MCF 10A (cell line): Measurements from ENCODE around the gene DDX39A. TPM values are rescaled to one million over a fixed set of nuclear protein-coding genes. Genes with fewer than 3 reads are reported as not detected.

ENCODE experiments used
- BruUV-seq: library from RNA; stranded (reverse); fragments of 400-500 nt; replicated peaks from 2 replicates; lab custom pipeline; 2021; lab: Mats Ljungman, UMichigan
- CTCF ChIA-PET: fragments of 300-600 bp; sonication (Branson Sonifier 250); formaldehyde crosslinking; extraction: SDS; loops from one replicate; lab custom pipeline; 2021; ENCODE audit warnings: antibody characterized with exemption, inconsistent platforms; lab: Yijun Ruan, JAX
- POLR2A ChIA-PET: fragments of 300-600, 350-650 bp; sonication (Branson Sonifier 250); formaldehyde crosslinking; extraction: SDS; loops from one replicate; lab custom pipeline; 2020; ENCODE audit warnings: antibody characterized with exemption, inconsistent platforms; lab: Yijun Ruan, JAX
- DNase-seq: peaks from one replicate; pipeline ENCODE4 v3.0.0-alpha.2; 2018; ENCODE audit not compliant: unreplicated experiment
- H3K27ac Mint-ChIP-seq: one replicate; pipeline ENCODE4 v1.8.0; 2022; ENCODE audit warnings: mild to moderate bottlenecking, low read depth, mixed read lengths; ENCODE audit not compliant: unreplicated experiment
- H3K27me3 Mint-ChIP-seq: one replicate; pipeline ENCODE4 v1.8.0; 2022; ENCODE audit warnings: mixed read lengths; ENCODE audit not compliant: insufficient read depth, unreplicated experiment
- H3K36me3 Mint-ChIP-seq: one replicate; pipeline ENCODE4 v1.8.0; 2022; ENCODE audit warnings: mild to moderate bottlenecking, moderate library complexity, mixed read lengths; ENCODE audit not compliant: insufficient read depth, unreplicated experiment
- H3K4me1 Mint-ChIP-seq: one replicate; pipeline ENCODE4 v1.8.0; 2022; ENCODE audit warnings: mixed read lengths; ENCODE audit not compliant: insufficient read depth, unreplicated experiment
- H3K4me3 Mint-ChIP-seq: one replicate; pipeline ENCODE4 v1.8.0; 2022; ENCODE audit warnings: mild to moderate bottlenecking, moderate library complexity, mixed read lengths; ENCODE audit not compliant: unreplicated experiment
- H3K9me3 Mint-ChIP-seq: one replicate; pipeline ENCODE4 v1.8.0; 2022; ENCODE audit warnings: mixed read lengths; ENCODE audit not compliant: unreplicated experiment
- intact Hi-C: fragments of 100-400 bp; cut with micrococcal nuclease; formaldehyde crosslinking; loops from 2 replicates; pipeline ENCODE4 v1.14.1; 2022
- total RNA-seq: library from RNA; stranded (reverse); gene quantifications from 2 replicates; pipeline ENCODE4 v1.2.3, GENCODE V29; 2022
- TF ChIP-seq, protein P1 (sequence below): fragments of 200-600 bp; IDR thresholded peaks from one replicate; pipeline ENCODE4 v1.8.0; 2022; ENCODE audit warnings: antibody characterized with exemption, mild to moderate bottlenecking; ENCODE audit not compliant: unreplicated experiment

DDX39A gene
- total RNA-seq, 1 experiment from 2014 or later = 65.4 TPM

GRCh38 chr19:14416817-14417231, 2.3 kb downstream of the DDX39A start:
- ChIA-PET CTCF (interaction anchor here (0.6 to 1.2 kb wide), 5 partner anchors 21 to 228 kb away, joined by 3 read pairs; no protein-coding TSS in a partner anchor), POLR2A (interaction anchor here (0.6 to 3.0 kb wide), 9 partner anchors 9 to 280 kb away, joined by 3 to 22 read pairs (median 3); partner anchors contain the start of genes ADGRE5 and ASF1B)
- DNase-seq = peak; percentile 63
- no peaks in the 10 kb centered on the region for H3K9me3 Mint-ChIP-seq
- TF ChIP-seq, protein P1, sequence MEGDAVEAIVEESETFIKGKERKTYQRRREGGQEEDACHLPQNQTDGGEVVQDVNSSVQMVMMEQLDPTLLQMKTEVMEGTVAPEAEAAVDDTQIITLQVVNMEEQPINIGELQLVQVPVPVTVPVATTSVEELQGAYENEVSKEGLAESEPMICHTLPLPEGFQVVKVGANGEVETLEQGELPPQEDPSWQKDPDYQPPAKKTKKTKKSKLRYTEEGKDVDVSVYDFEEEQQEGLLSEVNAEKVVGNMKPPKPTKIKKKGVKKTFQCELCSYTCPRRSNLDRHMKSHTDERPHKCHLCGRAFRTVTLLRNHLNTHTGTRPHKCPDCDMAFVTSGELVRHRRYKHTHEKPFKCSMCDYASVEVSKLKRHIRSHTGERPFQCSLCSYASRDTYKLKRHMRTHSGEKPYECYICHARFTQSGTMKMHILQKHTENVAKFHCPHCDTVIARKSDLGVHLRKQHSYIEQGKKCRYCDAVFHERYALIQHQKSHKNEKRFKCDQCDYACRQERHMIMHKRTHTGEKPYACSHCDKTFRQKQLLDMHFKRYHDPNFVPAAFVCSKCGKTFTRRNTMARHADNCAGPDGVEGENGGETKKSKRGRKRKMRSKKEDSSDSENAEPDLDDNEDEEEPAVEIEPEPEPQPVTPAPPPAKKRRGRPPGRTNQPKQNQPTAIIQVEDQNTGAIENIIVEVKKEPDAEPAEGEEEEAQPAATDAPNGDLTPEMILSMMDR = no peak
- peaks cover 23% of the 10 kb centered on the region for H3K4me1 Mint-ChIP-seq
- H3K4me3 Mint-ChIP-seq = peak overlapping the region; percentile 79
- H3K27me3 Mint-ChIP-seq = no peaks in the 10 kb centered on the region
- intact Hi-C loops = loop anchor here (5.0 kb wide), 1 partner anchor 35 kb away; the partner anchor contains the start of gene ADGRE5
- peaks cover 49% of the 10 kb centered on the region for H3K36me3 Mint-ChIP-seq
- peak overlapping the region; percentile 68 for H3K27ac Mint-ChIP-seq
- no TSS peak for BruUV-seq

GRCh38 chr19:14414926-14415690, 4.0 kb downstream of the DDX39A start:
- POLR2A ChIA-PET = interaction anchor here (1.1 to 1.4 kb wide), 2 partner anchors 31 to 278 kb away, joined by 3 read pairs; no protein-coding TSS in a partner anchor
- H3K36me3 Mint-ChIP-seq = peaks cover 61% of the 10 kb centered on the region
- intact Hi-C loops = loop anchor here (5.0 kb wide), 1 partner anchor 33 kb away; the partner anchor contains the start of gene ADGRE5
- H3K4me1 Mint-ChIP-seq = peaks cover 23% of the 10 kb centered on the region
- no peak overlapping the region for H3K27ac Mint-ChIP-seq
- H3K4me3 Mint-ChIP-seq = no peak overlapping the region
- CTCF ChIA-PET = interaction anchor here (0.6 to 0.7 kb wide), 2 partner anchors 9 to 16 kb away, joined by 3 to 5 read pairs; no protein-coding TSS in a partner anchor
- no TSS peak for BruUV-seq
- H3K9me3 Mint-ChIP-seq = no peaks in the 10 kb centered on the region
- no peaks in the 10 kb centered on the region for H3K27me3 Mint-ChIP-seq
- DNase-seq = no peak
- TF ChIP-seq, protein P1 = no peak

DNA sequence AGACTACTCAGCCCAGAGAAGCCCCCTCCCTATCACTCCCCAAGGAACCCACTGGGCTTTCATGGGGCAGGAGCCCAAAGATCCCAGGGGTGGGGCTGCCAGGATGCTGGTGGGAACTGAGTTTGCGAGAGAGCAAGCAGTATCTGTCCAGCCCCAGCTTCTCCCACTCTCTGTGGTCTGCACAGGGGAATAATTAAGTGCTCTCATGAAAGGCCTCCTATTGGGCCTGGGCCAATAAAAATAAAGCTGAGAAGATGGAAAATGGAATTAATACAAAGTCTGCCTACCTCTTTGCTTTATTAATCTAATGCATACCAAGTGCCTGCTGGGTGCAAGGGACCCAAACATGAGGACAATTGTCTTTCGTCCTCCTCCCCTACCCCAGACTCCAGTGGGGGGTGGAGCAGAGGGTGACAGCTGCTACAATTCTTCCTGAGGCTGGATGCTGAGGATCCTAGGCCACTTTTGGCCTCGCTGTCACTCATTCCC, 5.4 kb downstream of the DDX39A start:
- Mint-ChIP-seq H3K27me3 (no peaks in the 10 kb centered on the region), H3K4me1 (peaks cover 23% of the 10 kb centered on the region), H3K4me3 (no peak overlapping the region), H3K36me3 (peaks cover 61% of the 10 kb centered on the region), H3K9me3 (no peaks in the 10 kb centered on the region), H3K27ac (peak overlapping the region; percentile 75)
- ChIA-PET CTCF (interaction anchor here (0.7 to 1.6 kb wide), 4 partner anchors 13 to 277 kb away, joined by 3 to 5 read pairs (median 4); no protein-coding TSS in a partner anchor), POLR2A (interaction anchor here (0.6 kb wide), 1 partner anchor 105 kb away, joined by 4 read pairs; the partner anchor contains the start of gene DNAJB1)
- intact Hi-C loops = no loop called here
- no TSS peak for BruUV-seq
- no peak for DNase-seq
- TF ChIP-seq, protein P1 = no peak
